ENCODE data around the gene C1orf50.

The C1orf50 gene

DNA sequence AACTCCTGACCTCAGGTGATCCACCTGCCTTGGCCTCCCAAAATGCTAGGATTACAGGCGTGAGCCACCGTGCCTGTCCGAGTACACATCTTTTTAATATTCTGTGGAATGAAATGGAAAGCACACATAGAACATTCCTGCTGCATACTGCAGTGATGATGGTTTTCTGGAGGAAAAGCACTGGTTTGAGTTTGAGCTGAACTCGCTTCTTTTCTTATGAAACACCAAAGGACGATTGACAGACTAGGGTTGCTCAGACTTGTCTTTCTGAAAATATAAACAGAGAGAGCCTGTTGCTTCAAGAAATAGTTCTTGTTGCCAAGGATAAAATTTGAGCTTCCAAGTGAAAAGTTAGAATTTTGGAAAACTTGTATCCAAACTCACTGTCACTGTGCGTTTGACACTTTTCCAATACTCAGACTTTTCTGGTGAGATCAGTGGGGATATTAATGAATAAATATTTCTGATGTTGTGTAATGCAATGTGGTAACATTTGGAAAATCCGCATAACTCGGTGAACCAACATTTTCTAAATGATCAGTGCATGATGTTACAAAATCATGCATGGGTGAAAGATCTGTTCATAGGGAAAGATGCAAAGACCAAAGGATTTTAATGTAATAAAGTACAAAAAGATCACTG is 34.9 kb downstream of the C1orf50 start:
- no peak for TF ChIP-seq ZNF571 (tag by site-specific recombination; IDR thresholded peaks at IDR 0.05)
- TF ChIP-seq, protein P1, sequence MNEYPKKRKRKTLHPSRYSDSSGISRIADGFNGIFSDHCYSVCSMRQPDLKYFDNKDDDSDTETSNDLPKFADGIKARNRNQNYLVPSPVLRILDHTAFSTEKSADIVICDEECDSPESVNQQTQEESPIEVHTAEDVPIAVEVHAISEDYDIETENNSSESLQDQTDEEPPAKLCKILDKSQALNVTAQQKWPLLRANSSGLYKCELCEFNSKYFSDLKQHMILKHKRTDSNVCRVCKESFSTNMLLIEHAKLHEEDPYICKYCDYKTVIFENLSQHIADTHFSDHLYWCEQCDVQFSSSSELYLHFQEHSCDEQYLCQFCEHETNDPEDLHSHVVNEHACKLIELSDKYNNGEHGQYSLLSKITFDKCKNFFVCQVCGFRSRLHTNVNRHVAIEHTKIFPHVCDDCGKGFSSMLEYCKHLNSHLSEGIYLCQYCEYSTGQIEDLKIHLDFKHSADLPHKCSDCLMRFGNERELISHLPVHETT (tag by site-specific recombination; IDR thresholded peaks at IDR 0.05) = no peak
- Histone ChIP-seq H3K4me1 (ENCODE audit: control insufficient read depth, insufficient read depth, low read length) (no peaks in the 10 kb centered on the region), H3K9me3 (ENCODE audit: control insufficient read depth, insufficient read depth, low read depth, low read length) (no peaks in the 10 kb centered on the region), H3K27ac (ENCODE audit: extremely low read depth, low read depth, low read length) (no peak overlapping the region), H3K4me3 (ENCODE audit: low read depth, low read length) (no peak overlapping the region), H3K36me3 (ENCODE audit: control insufficient read depth in 2 of 2, insufficient read depth in 1 of 2, low read length in 2 of 2) (peaks cover 0 to 21% of the 10 kb centered on the region in 2 experiments; a peak in 1 of 3 replicates)
- CTCF ChIA-PET = no interaction called here
- POLR2A ChIA-PET = no interaction called here

DNA sequence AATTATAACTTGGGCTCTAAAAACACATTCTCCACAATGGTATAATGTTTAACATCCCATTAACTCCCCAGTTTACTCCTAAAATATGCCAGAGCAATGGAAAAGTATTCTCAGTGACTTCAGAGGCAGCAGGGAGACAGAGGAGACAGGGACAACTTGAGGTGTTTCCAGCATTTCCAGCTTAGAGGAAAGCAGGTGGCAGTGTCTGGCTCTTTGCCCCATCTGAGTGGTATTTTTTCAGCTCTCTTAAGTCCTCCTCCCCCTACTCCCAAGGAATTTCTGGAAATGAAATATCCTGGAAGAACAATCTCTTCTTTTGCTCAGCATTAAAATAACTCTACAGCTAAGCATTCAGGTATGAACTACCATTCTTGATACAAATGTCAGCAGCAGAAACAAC is 39.1 kb downstream of the C1orf50 start:
- POLR2A ChIA-PET = no interaction called here
- no peaks in the 10 kb centered on the region for H3K9me3 ChIP-seq (ENCODE audit: control insufficient read depth, insufficient read depth, low read depth, low read length)
- H3K4me3 ChIP-seq (ENCODE audit: low read depth, low read length) = no peak overlapping the region
- H3K36me3 ChIP-seq (ENCODE audit: control insufficient read depth in 2 of 2, insufficient read depth in 1 of 2, low read length in 2 of 2) = peaks cover 0 to 36% of the 10 kb centered on the region in 2 experiments; a peak in 2 of 3 replicates
- no peaks in the 10 kb centered on the region for H3K4me1 ChIP-seq (ENCODE audit: control insufficient read depth, insufficient read depth, low read length)
- CTCF ChIA-PET = interaction anchor here (1.1 to 2.0 kb wide), 2 partner anchors 13 to 39 kb away, joined by 3 to 6 read pairs; partner anchors contain the start of genes C1orf50 and P3H1
- TF ChIP-seq HOXD13 (CRISPR knock-in tag; IDR thresholded peaks at IDR 0.05; ENCODE audit: borderline replicate concordance) = no peak
- TF ChIP-seq ZNF701 (tag by site-specific recombination; IDR thresholded peaks at IDR 0.05) = no peak
- no peak for TF ChIP-seq ZNF155 (tag by site-specific recombination; IDR thresholded peaks at IDR 0.05)
- TF ChIP-seq GLI4 (tag by site-specific recombination; IDR thresholded peaks at IDR 0.05) = no peak
- TF ChIP-seq ZNF214 (tag by site-specific recombination; IDR thresholded peaks at IDR 0.05; ENCODE audit: borderline replicate concordance) = no peak
- TF ChIP-seq OVOL3 (tag by site-specific recombination; IDR thresholded peaks at IDR 0.05) = no peak
- TF ChIP-seq ZBTB6 (tag by site-specific recombination; IDR thresholded peaks at IDR 0.05) = no peak
- TF ChIP-seq ZNF629 (tag by site-specific recombination; IDR thresholded peaks at IDR 0.05) = no peak
- TF ChIP-seq ZNF394 (tag by site-specific recombination; IDR thresholded peaks at IDR 0.05; ENCODE audit: borderline replicate concordance) = no peak
- H3K27ac ChIP-seq (ENCODE audit: extremely low read depth, low read depth, low read length) = no peak overlapping the region

- TF ChIP-seq ZNF2 (tag by site-specific recombination; IDR thresholded peaks at IDR 0.05) (no peak), ZNF114 (tag by site-specific recombination; IDR thresholded peaks at IDR 0.05) (no peak), ZNF560 (tag by site-specific recombination; IDR thresholded peaks at IDR 0.05; ENCODE audit: borderline replicate concordance) (no peak), ZNF239 (tag by site-specific recombination; IDR thresholded peaks at IDR 0.05) (no peak), SCRT2 (tag by site-specific recombination; IDR thresholded peaks at IDR 0.05) (no peak), ZNF514 (tag by site-specific recombination; IDR thresholded peaks at IDR 0.05) (no peak), HIC1 (tag by site-specific recombination; IDR thresholded peaks at IDR 0.05) (no peak), ZNF26 (tag by site-specific recombination; IDR thresholded peaks at IDR 0.05) (no peak), SETDB1 (IDR thresholded peaks at IDR 0.05; ENCODE audit: insufficient read length, low read length) (no peak), ZNF830 (tag by site-specific recombination; IDR thresholded peaks at IDR 0.05; ENCODE audit: low read depth) (no peak), ZNF423 (tag by site-specific recombination; IDR thresholded peaks at IDR 0.05) (no peak), ZNF266 (tag by site-specific recombination; IDR thresholded peaks at IDR 0.05; ENCODE audit: low read depth) (no peak), ZNF843 (tag by site-specific recombination; IDR thresholded peaks at IDR 0.05) (no peak)
- TF ChIP-seq, protein P2, sequence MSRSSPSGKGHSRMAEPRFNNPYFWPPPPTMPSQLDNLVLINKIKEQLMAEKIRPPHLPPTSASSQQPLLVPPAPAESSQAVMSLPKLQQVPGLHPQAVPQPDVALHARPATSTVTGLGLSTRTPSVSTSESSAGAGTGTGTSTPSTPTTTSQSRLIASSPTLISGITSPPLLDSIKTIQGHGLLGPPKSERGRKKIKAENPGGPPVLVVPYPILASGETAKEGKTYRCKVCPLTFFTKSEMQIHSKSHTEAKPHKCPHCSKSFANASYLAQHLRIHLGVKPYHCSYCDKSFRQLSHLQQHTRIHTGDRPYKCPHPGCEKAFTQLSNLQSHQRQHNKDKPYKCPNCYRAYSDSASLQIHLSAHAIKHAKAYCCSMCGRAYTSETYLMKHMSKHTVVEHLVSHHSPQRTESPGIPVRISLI (tag by site-specific recombination; IDR thresholded peaks at IDR 0.05) = no peak
- POLR2A ChIA-PET = no interaction called here
Observed at GRCh38 chr1:42806593-42806992, 39.5 kb downstream of the C1orf50 start.

More at GRCh38 chr1:42806593-42806992, 39.5 kb downstream of the C1orf50 start:
- H3K4me1 ChIP-seq (ENCODE audit: control insufficient read depth, insufficient read depth, low read length) = no peaks in the 10 kb centered on the region
- no peak overlapping the region for H3K27ac ChIP-seq (ENCODE audit: extremely low read depth, low read depth, low read length)
- no peak overlapping the region for H3K4me3 ChIP-seq (ENCODE audit: low read depth, low read length)
- no peaks in the 10 kb centered on the region for H3K9me3 ChIP-seq (ENCODE audit: control insufficient read depth, insufficient read depth, low read depth, low read length)
- CTCF ChIA-PET = interaction anchor here (1.1 to 2.0 kb wide), 2 partner anchors 13 to 39 kb away, joined by 3 to 6 read pairs; partner anchors contain the start of genes C1orf50 and P3H1
- H3K36me3 ChIP-seq (ENCODE audit: control insufficient read depth in 2 of 2, insufficient read depth in 1 of 2, low read length in 2 of 2) = peaks cover 0 to 39% of the 10 kb centered on the region in 2 experiments; a peak in 2 of 3 replicates
